Coronary artery (tissue), 2 donors: Measurements from ENCODE around the gene POLD3.

Experiments used
- DNase-seq: peaks from one replicate; pipeline ENCODE4 v3.0.0-alpha.2; 2017; ENCODE audit warnings: low spot score
- H3K27ac ChIP-seq, 2 donors: fragments of 200-600 bp; sonication (generic); one replicate each; pipeline ENCODE4 v1.5.1; 2016 to 2019
- H3K4me3 ChIP-seq: fragments of 200-600 bp; sonication (generic); 2 replicates; pipeline ENCODE4 v1.5.1; 2016; ENCODE audit warnings: mild to moderate bottlenecking, moderate library complexity
- TF ChIP-seq, protein P1 (sequence below): fragments of 200-600 bp; sonication (generic); IDR thresholded peaks from one replicate; pipeline ENCODE4 v1.5.1; 2019; ENCODE audit warnings: antibody characterized with exemption

The POLD3 gene

DNA sequence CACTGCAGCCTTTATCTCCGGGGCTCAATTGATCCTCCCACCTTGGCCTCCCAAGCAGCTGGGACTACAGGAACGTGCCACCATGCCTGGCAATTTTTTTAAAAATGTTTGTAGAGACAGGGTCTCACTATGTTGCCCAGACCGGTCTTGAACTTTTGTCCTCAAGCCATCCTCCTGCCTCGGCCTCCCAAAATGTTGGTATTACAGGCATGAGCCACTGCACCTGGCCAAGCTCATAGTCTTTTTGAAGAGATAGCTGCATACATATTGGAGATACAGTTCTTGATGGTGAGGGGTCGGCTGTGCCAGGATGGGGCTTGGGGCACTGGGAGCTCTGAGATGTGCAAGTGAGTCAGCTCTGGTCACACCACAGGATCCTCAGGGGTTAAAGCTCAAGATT is 85.7 kb downstream of the POLD3 start:
- no peak for DNase-seq
- Histone ChIP-seq H3K4me3 (no peak overlapping the region), H3K27ac (no peak overlapping the region)
- TF ChIP-seq, protein P1, sequence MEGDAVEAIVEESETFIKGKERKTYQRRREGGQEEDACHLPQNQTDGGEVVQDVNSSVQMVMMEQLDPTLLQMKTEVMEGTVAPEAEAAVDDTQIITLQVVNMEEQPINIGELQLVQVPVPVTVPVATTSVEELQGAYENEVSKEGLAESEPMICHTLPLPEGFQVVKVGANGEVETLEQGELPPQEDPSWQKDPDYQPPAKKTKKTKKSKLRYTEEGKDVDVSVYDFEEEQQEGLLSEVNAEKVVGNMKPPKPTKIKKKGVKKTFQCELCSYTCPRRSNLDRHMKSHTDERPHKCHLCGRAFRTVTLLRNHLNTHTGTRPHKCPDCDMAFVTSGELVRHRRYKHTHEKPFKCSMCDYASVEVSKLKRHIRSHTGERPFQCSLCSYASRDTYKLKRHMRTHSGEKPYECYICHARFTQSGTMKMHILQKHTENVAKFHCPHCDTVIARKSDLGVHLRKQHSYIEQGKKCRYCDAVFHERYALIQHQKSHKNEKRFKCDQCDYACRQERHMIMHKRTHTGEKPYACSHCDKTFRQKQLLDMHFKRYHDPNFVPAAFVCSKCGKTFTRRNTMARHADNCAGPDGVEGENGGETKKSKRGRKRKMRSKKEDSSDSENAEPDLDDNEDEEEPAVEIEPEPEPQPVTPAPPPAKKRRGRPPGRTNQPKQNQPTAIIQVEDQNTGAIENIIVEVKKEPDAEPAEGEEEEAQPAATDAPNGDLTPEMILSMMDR, result no peak

DNA sequence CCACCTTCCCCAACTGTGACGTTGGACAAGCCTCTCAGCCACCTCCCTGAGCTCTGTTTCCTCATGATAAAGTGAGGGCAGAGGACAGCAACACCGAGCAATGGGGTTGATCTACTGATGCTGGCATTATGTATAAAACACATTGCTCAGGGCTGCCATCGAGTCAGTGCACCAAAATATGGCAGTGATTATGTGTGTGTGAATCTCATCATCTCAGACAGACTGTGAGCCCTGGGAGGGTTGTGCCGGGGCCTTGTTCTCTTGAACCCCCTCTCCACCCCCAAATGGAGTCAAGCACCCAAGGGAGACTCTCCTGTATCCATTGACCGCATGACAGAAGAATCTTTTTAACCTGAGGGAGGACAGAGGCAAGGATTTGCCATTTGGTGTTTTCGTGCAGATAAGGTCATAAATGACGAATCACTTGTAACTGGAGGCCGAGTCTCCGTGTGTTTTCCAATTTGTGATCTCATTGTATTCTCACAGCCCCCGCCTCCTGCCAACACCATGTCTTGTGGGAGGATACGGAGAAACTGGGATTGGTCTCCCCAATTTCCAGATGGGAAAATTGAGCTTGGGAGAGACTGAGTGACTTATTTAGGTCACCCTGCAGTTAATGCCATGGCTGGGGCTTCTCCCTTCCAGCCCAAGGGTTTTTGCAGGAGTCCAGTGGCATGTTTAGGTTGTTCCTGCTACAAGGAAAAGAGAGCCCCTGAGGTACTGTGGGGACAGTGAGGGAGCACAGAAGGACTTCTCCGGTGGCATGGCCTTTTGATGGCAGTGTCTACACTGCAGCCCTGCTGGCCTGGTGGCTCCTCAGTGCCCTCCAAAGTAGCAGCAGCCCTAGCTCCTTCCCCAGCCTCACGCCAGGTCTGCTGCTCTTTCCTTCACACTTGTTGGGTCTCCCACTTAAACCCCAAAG is 86.5 kb downstream of the POLD3 start:
- no peak overlapping the region for H3K4me3 ChIP-seq
- peak; percentile 65 for DNase-seq
- H3K27ac ChIP-seq, result peak overlapping the region in 1 of 2 donors; percentile 16

DNA sequence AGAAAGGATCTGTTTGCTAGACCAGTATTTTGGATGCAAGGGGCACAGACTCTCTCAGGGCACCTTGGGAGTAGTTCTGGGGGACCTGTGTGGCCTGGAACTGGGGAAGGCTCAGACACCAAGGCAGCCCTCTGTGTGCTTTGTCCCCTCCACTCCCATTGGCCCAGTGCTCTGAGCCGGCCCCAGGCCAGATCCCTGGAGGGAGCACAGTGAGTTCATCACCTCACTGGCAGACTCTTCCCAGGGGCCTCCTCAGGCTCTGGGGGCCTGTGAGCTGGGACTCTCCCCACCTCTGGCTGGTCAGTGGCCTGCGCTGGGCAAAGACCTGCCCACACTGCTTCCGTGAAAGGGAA is 87.1 kb downstream of the POLD3 start:
- Histone ChIP-seq H3K27ac (peak overlapping the region in 1 of 2 donors; percentile 16), H3K4me3 (no peak overlapping the region)
- TF ChIP-seq, protein P1, result no peak
- DNase-seq, result peak; percentile 67

More for the DNA sequence above, 86.5 kb downstream of the POLD3 start:
- TF ChIP-seq, protein P1, result no peak

DNA sequence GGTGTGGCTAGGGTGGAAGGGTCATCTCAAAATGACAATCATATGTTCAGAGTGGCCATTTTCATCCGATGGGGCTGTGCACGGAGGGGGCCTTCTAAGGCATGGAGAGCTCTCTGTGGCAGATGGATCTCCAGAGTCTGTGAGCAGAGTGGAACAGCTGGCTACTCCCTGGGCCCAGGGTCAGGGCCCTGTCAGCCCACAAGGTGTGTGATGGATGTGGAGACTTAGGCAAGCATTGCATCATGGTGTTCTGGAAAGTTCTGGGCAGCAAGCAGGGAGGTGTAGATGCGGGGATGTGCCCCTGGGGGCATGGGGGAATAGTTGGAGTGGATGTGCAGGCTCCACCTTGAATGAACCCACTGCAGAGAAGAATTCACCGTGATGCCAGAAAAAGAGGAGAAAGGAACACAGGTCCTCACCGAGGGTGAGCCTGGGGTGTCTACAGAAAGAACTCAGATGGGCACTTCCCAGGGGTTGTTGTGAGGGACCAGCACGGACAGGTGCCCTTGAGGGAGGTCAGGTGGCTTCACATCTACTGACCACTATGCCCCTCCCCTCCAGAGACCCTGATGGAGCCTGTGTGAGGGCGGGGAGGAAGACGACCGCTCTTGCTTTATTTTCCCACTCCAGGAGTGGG is 87.8 kb downstream of the POLD3 start:
- no peak overlapping the region for H3K4me3 ChIP-seq
- TF ChIP-seq, protein P1, result no peak
- peak; percentile 64 for DNase-seq
- H3K27ac ChIP-seq, result no peak overlapping the region

DNA sequence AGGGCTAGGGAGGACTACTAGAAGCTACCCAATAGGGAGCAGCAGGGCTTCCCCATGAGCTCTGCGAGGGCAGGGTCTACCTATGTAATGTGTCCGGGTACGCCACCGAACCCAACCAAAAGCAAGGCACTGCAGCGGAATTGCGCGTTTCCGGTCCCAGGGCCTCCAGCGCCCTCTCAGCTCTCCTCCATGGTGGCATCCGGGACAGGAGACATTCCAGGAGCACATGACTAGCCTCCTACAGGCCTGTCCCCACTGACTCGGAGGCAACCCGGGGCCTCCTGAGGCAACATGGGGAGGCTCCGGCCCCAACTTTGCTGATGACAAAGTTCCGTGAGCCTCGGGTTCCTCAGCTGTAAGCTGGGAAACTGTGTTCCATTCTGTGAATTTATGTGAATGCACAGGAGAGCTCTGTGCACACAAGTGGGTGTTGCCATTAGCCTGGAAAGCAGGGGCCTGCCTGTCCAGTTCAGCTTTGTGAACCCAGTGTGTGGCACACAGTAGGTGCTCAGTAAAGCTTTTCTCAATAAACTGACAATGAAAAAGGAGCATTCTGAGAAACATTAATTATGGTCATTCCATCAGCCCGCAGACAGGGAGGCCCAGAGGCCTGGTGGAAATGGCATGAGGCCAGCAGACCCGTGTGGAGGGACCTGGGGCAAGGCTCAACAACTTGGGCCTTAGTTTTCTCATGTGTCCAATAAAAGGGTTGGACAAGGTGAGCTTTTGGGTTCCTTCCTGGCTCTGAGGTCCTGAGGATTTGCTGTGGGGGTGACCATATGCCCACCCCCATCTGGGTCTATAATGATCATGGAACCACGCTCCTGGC is 88.5 kb downstream of the POLD3 start:
- no peak overlapping the region for H3K27ac ChIP-seq
- H3K4me3 ChIP-seq, result no peak overlapping the region
- peak; percentile 64 for DNase-seq
- TF ChIP-seq, protein P1, result no peak

DNA sequence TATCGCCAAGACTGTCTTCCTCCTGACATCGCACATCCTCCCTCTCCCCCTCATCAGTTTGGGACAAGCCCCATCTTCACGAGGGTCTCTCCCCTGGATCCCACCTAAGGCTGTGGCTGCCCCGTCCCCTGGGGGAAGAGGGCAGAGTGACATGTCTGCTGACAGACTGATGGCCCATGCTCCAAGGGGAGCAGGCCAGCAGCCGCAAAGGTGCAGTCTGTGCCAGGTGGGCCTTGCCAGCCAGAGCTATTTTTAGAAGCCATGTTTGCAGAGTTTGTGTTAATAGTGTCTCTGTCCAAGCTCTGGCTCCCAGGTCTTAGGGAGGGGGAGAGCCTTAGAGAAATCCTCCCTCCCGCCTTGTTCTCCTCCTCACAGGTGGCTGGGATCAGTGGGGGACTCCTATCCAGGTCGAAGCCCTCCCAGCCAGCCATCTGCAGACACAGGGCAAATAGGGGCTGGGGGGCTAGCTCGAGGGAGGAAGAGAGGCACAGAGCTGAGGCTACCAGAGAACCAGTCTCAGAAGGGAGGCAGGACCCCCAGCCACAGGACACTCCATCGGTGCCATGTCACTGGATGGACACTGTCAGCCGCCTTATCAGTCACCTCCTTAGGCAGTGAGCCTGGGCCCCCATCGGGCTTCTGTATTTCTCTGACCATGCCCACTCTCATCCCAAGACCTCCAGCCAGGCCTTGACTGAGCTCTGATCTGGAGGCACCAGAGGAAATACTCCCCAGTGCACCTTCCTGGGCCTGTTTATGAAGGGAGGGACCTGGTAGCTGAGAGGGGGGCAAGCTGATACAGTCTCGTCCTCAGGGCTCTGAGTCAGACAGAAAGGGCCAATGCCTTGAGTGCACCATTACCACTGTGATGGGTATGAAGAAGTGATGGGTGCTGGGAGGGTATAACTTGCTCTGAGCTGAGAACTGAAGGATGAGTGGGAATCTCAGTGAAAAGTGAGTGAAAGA is 89.6 kb downstream of the POLD3 start:
- TF ChIP-seq, protein P1, result no peak
- Histone ChIP-seq H3K4me3 (no peak overlapping the region), H3K27ac (peak overlapping the region in 1 of 2 donors; percentile 35)
- DNase-seq, result peak; percentile 69
